Glutamatergic neuron (in vitro differentiated cells): ENCODE results near the gene PPP1R13B. TPM values are rescaled to one million over a fixed set of nuclear protein-coding genes. Genes with fewer than 3 reads are reported as not detected.

ENCODE experiments used
- DNase-seq: peaks from one replicate; pipeline ENCODE4 v3.0.0; 2022
- H3K27ac Mint-ChIP-seq: one replicate; pipeline ENCODE4 v1.8.0; 2020; ENCODE audit warnings: mild to moderate bottlenecking, mixed read lengths, inconsistent platforms; ENCODE audit not compliant: unreplicated experiment
- H3K27me3 Mint-ChIP-seq: one replicate; pipeline ENCODE4 v1.8.0; 2020; ENCODE audit warnings: mild to moderate bottlenecking, moderate library complexity, mixed read lengths, inconsistent platforms; ENCODE audit not compliant: unreplicated experiment
- H3K36me3 Mint-ChIP-seq: one replicate; pipeline ENCODE4 v1.8.0; 2020; ENCODE audit warnings: mild to moderate bottlenecking, mixed read lengths, inconsistent platforms; ENCODE audit not compliant: unreplicated experiment
- H3K4me1 Mint-ChIP-seq: one replicate; pipeline ENCODE4 v1.8.0; 2020; ENCODE audit warnings: mild to moderate bottlenecking, low read depth, mixed read lengths, inconsistent platforms; ENCODE audit not compliant: unreplicated experiment
- H3K4me3 Mint-ChIP-seq: one replicate; pipeline ENCODE4 v1.8.0; 2020; ENCODE audit warnings: mild to moderate bottlenecking, mixed read lengths, inconsistent platforms; ENCODE audit not compliant: unreplicated experiment
- H3K9me3 Mint-ChIP-seq: one replicate; pipeline ENCODE4 v1.8.0; 2020; ENCODE audit warnings: mild to moderate bottlenecking, moderate library complexity, mixed read lengths, inconsistent platforms; ENCODE audit not compliant: unreplicated experiment
- CTCF ChIP-seq: fragments of 200-600 bp; sonication (generic); IDR thresholded peaks from one replicate; pipeline ENCODE4 v1.5.0; 2021; ENCODE audit not compliant: partially characterized antibody, unreplicated experiment
- total RNA-seq: library from RNA; stranded (reverse); fragmentation: NEBNext Ultra II Directional; extraction: Animal tissue kit (Norgen Biotek cat#: 25700); gene quantifications from one replicate; pipeline ENCODE4 v1.2.1, GENCODE V29; 2021; ENCODE audit not compliant: unreplicated experiment

The PPP1R13B gene
- total RNA-seq, 1 donor from 2014 or later, result 24.6 TPM

- peaks cover 41% of the 10 kb centered on the region for H3K27me3 Mint-ChIP-seq
- H3K36me3 Mint-ChIP-seq, result no peaks in the 10 kb centered on the region
- peaks cover 44% of the 10 kb centered on the region for H3K9me3 Mint-ChIP-seq
- peaks cover 27% of the 10 kb centered on the region for H3K4me1 Mint-ChIP-seq
- H3K27ac Mint-ChIP-seq, result peak overlapping the region; percentile 75
- peak overlapping the region; percentile 49 for H3K4me3 Mint-ChIP-seq
- DNase-seq, result no peak
- no peak for TF ChIP-seq CTCF
Observed at GRCh38 chr14:103709814-103710213, 137.6 kb downstream of the PPP1R13B start.

- peaks cover 42% of the 10 kb centered on the region for H3K9me3 Mint-ChIP-seq
- no peak for DNase-seq
- H3K4me3 Mint-ChIP-seq, result peak overlapping the region; percentile 65
- H3K4me1 Mint-ChIP-seq, result peaks cover 30% of the 10 kb centered on the region
- H3K36me3 Mint-ChIP-seq, result no peaks in the 10 kb centered on the region
- peaks cover 42% of the 10 kb centered on the region for H3K27me3 Mint-ChIP-seq
- no peak for TF ChIP-seq CTCF
- peak overlapping the region; percentile 86 for H3K27ac Mint-ChIP-seq
Observed at GRCh38 chr14:103708750-103709187, 138.6 kb downstream of the PPP1R13B start.

- no peak for TF ChIP-seq CTCF
- Mint-ChIP-seq H3K36me3 (no peaks in the 10 kb centered on the region), H3K4me1 (peaks cover 35% of the 10 kb centered on the region), H3K27ac (peak overlapping the region; percentile 86), H3K9me3 (peaks cover 42% of the 10 kb centered on the region), H3K27me3 (peaks cover 41% of the 10 kb centered on the region), H3K4me3 (no peak overlapping the region)
- DNase-seq, result peak; percentile 69
Observed at GRCh38 chr14:103707329-103708263, 139.8 kb downstream of the PPP1R13B start.

GRCh38 chr14:103706551-103707328, 140.6 kb downstream of the PPP1R13B start:
- Mint-ChIP-seq H3K9me3 (peaks cover 45% of the 10 kb centered on the region), H3K27ac (peak overlapping the region; percentile 52), H3K27me3 (peaks cover 37% of the 10 kb centered on the region), H3K36me3 (no peaks in the 10 kb centered on the region), H3K4me3 (no peak overlapping the region), H3K4me1 (peaks cover 38% of the 10 kb centered on the region)
- no peak for DNase-seq
- TF ChIP-seq CTCF, result no peak
